Heart left ventricle (tissue), 16 donors: ENCODE data around the gene ARHGAP45. TPM values are rescaled to one million over a fixed set of nuclear protein-coding genes. Genes with fewer than 3 reads are reported as not detected.

Source experiments
- ATAC-seq, 4 donors: fragments of 200-7000 bp; cut with Tn5 transposase; one replicate each; pipeline ENCODE4 v1.9.1; 2020 to 2022; ENCODE audit warnings: moderate library complexity in 4 of 4, mild to moderate bottlenecking in 3 of 4, moderate number of reproducible peaks in 1 of 4
- DNase-seq, 5 donors: peaks; one replicate each; pipeline ENCODE4 v3.0.0-alpha.2; 2020
- H3K27ac ChIP-seq, 12 donors: fragments of 200-600 bp; sonication (generic) in 4 of 12; one replicate each; pipeline versions ENCODE4 v1.5.0 to v1.8.0; 2016 to 2022; ENCODE audit warnings: mild to moderate bottlenecking in 2 of 12
- H3K27me3 ChIP-seq, 9 donors: fragments of 200-600 bp; sonication (generic) in 2 of 9; one replicate each; pipeline versions ENCODE4 v1.5.1 to v1.8.0; 2016 to 2022; ENCODE audit warnings: mild to moderate bottlenecking in 3 of 9
- H3K36me3 ChIP-seq, 9 donors: fragments of 200-600 bp; sonication (generic) in 2 of 9; one replicate each; pipeline versions ENCODE4 v1.5.0 to v1.8.0; 2018 to 2022; ENCODE audit warnings: mild to moderate bottlenecking in 2 of 9
- H3K4me1 ChIP-seq, 12 donors: fragments of 200-600 bp; sonication (generic) in 4 of 12; one replicate each; pipeline versions ENCODE4 v1.5.0 to v1.8.0; 2016 to 2022; ENCODE audit warnings: mild to moderate bottlenecking in 3 of 12
- H3K4me3 ChIP-seq, 12 donors: fragments of 200-600 bp; sonication (generic) in 4 of 12; one replicate each; pipeline versions ENCODE4 v1.5.0 to v1.8.0; 2017 to 2022; ENCODE audit warnings: mild to moderate bottlenecking in 9 of 12, moderate library complexity in 4 of 12
- H3K9me3 ChIP-seq, 12 donors: fragments of 200-600 bp; sonication (generic) in 4 of 12; one replicate each; pipeline versions ENCODE4 v1.5.0 to v1.8.0; 2016 to 2022; ENCODE audit warnings: mild to moderate bottlenecking in 1 of 12
- CTCF ChIP-seq, 12 donors: fragments of 200-600 bp; sonication (generic) in 4 of 12; IDR thresholded peaks; one replicate each; pipeline versions ENCODE4 v1.5.0 to v1.8.0; 2018 to 2022; ENCODE audit warnings: antibody characterized with exemption in 12 of 12, mild to moderate bottlenecking in 5 of 12
- POLR2A ChIP-seq, 2 donors: fragments of 450-650 bp; IDR thresholded peaks; one replicate each; pipeline ENCODE4 v1.6.1; 2017; ENCODE audit warnings: antibody characterized with exemption in 2 of 2, mild to moderate bottlenecking in 2 of 2, moderate library complexity in 2 of 2
- WGBS, 4 donors: extraction: QIAGEN DNeasy Blood & Tissue Kit in 2 of 4; methylation state at CpG; one replicate each; pipeline versions ENCODE4 v1.1.5 to v1.1.7; 2013 to 2018; 5-methylcytosine and 5-hydroxymethylcytosine counted together
- intact Hi-C, 10 donors: fragments of 100-400 bp; cut with DNase I; formaldehyde crosslinking; loops; one replicate each; pipeline versions ENCODE4 v1.11.1 to v1.14.2; 2022
- polyA plus RNA-seq, 2 donors: library from polyadenylated mRNA; stranded (reverse); fragments of 200-250 nt; gene quantifications; one replicate each; pipeline ENCODE4 v1.2.3, GENCODE V29; 2013
- total RNA-seq, 9 donors: library from RNA; depleted of rRNA in 2 of 9; stranded (reverse); fragments of >200 nt in 2 of 9; fragmentation: NEBNext Ultra II Directional in 3 of 9; extraction: Animal tissue kit (Norgen Biotek cat#: 25700) in 3 of 9; gene quantifications; one replicate each; pipeline versions ENCODE4 v1.1.0 to v1.2.4, GENCODE V29; 2016 to 2023
- donor health status: ischemic (EF 13 %, LVEDD 7.1; RV severe dilation, severe dysfunction).
- donor health status: healthy with polysubstance abuse.
- donor health status: DM: no; HTN: yes; CAD: no.
- donor health status: DM: no; HTN: no; CAD: no.
- donor health status: ischemic (EF 25% LVEDD 6.9; RV normal size, moderate dysfunction).
- donor health status: ischemic (EF 25% LVEDD 5.7; RV mildly dilated, moderate dysfunction).
- donor health status: healthy.
- donor health status: DM: yes; HTN: yes; CAD: no.
- donor health status: ischemic (EF 35%, LVEDD 5.7; RV mildly dilated, moderate dysfunction).
- donor health status: nonischemic (EF 11% LVEDD 7.7; RV severe dilation, severe dysfunction).
- donor health status: DM: yes; HTN: yes; CAD: no.
- donor health status: PGD.
- donor health status: ischemic (EF 29% LVEDD 5.4; RV normal size, mild dysfunction).
- donor health status: nonischemic (EF 23%, LVEDD 6.1; RV moderate dilation, normal function).

Gene ARHGAP45
- total and polyA plus RNA-seq, 11 donors: 1.6 to 38.2 (median 4.7) TPM

- Histone ChIP-seq H3K36me3 (peaks cover 0 to 96% (median 64%) of the 10 kb centered on the region in 9 donors), H3K27me3 (no peaks in the 10 kb centered on the region), H3K27ac (peak overlapping the region in 6 of 12 donors; percentile 9 to 82 (median 26)), H3K4me1 (peaks cover 5 to 43% (median 23%) of the 10 kb centered on the region in 12 donors), H3K9me3 (no peaks in the 10 kb centered on the region), H3K4me3 (no peak overlapping the region)
- WGBS, 4 donors: 67 to 85% (median 82%) methylated on average over 13 to 18 of the region's 18 CpGs
- peak in 1 of 5 donors; percentile 29 for DNase-seq
- TF ChIP-seq POLR2A (IDR thresholded peaks at IDR 0.05) (no peak), CTCF (IDR thresholded peaks at IDR 0.05) (no peak)
- ATAC-seq: no peak
- intact Hi-C loops: loop anchor here (5.0 kb wide), 4 partner anchors 61 to 126 kb away; partner anchors contain the start of genes CBARP (in 1 of the 10) and SBNO2 (in 1 of the 10)
These were observed 44.1 kb downstream of the ARHGAP45 start for GRCh38 chr19:1110809-1111640.

GRCh38 chr19:1111641-1112267 is 44.8 kb downstream of the ARHGAP45 start:
- ATAC-seq (no peak), DNase-seq (peak in 1 of 5 donors; percentile 19)
- TF ChIP-seq POLR2A (IDR thresholded peaks at IDR 0.05) (no peak), CTCF (IDR thresholded peaks at IDR 0.05) (no peak)
- Histone ChIP-seq H3K4me3 (no peak overlapping the region), H3K9me3 (no peaks in the 10 kb centered on the region), H3K36me3 (peaks cover 0 to 96% (median 62%) of the 10 kb centered on the region in 9 donors), H3K27ac (peak overlapping the region in 8 of 12 donors; percentile 25 to 85 (median 72)), H3K27me3 (no peaks in the 10 kb centered on the region), H3K4me1 (peaks cover 5 to 36% (median 18%) of the 10 kb centered on the region in 12 donors)
- intact Hi-C loops: loop anchor here (5.0 kb wide), 4 partner anchors 61 to 126 kb away; partner anchors contain the start of genes CBARP (in 1 of the 10) and SBNO2 (in 1 of the 10)
- 75 to 81% (median 77%) methylated on average over 7 to 18 of the region's 18 CpGs for WGBS, 4 donors

GRCh38 chr19:1112268-1113029 is 45.5 kb downstream of the ARHGAP45 start:
- Histone ChIP-seq H3K36me3 (peaks cover 0 to 96% (median 62%) of the 10 kb centered on the region in 9 donors), H3K27me3 (no peaks in the 10 kb centered on the region), H3K27ac (peak overlapping the region in 10 of 12 donors; percentile 25 to 85 (median 72)), H3K4me1 (peaks cover 5 to 29% (median 16%) of the 10 kb centered on the region in 12 donors), H3K4me3 (no peak overlapping the region), H3K9me3 (no peaks in the 10 kb centered on the region)
- TF ChIP-seq CTCF (IDR thresholded peaks at IDR 0.05) (no peak), POLR2A (IDR thresholded peaks at IDR 0.05) (no peak)
- intact Hi-C loops: loop anchor here (1.0 to 5.0 kb wide), 5 partner anchors 60 to 128 kb away; partner anchors contain the start of genes CBARP (in 1 of the 10) and SBNO2 (in 1 of the 10)
- 66 to 89% (median 74%) methylated on average over 39 to 71 of the region's 71 CpGs for WGBS, 4 donors
- DNase-seq (peak in 1 of 5 donors; percentile 60), ATAC-seq (peak; percentile 3 to 38 (median 15))
